SJSA1 (cell line): ENCODE results near the gene LEFTY1. TPM values are rescaled to one million over a fixed set of nuclear protein-coding genes. Genes with fewer than 3 reads are reported as not detected.
A peak's percentile ranks its signal among the peaks of the same experiment; 100 is the strongest.
"Not testable (repeated sequence)": the region's sequence is repeated elsewhere in the genome, so short reads cannot be mapped to it uniquely, and the experiment has no call there.

ENCODE experiments used
- DNase-seq, 2 experiments: peaks; one replicate each; pipeline ENCODE4 v3.0.0-alpha.2; 2015 to 2020; ENCODE audit warnings: low spot score in 2 of 2, low read depth in 1 of 2
- H3K27ac ChIP-seq: fragments of 250-450 bp; sonication (Bioruptor Pico); 2 replicates; pipeline ENCODE4 v1.5.1; 2020; ENCODE audit warnings: mild to moderate bottlenecking, moderate library complexity
- H3K27me3 ChIP-seq: fragments of 250-450 bp; sonication (Bioruptor Pico); replicated peaks from 2 replicates; pipeline ENCODE4 v1.5.1; 2020; ENCODE audit warnings: mild to moderate bottlenecking, moderate library complexity
- H3K36me3 ChIP-seq: fragments of 250-450 bp; sonication (Bioruptor Pico); 2 replicates; pipeline ENCODE4 v1.5.1; 2020; ENCODE audit warnings: mild to moderate bottlenecking
- H3K4me1 ChIP-seq: fragments of 250-450 bp; sonication (Bioruptor Pico); replicated peaks from 2 replicates; pipeline ENCODE4 v1.6.1; 2021; ENCODE audit warnings: mild to moderate bottlenecking
- H3K4me3 ChIP-seq: fragments of 250-450 bp; sonication (Bioruptor Pico); 2 replicates; pipeline ENCODE4 v1.5.1; 2020; ENCODE audit warnings: mild to moderate bottlenecking
- H3K9me3 ChIP-seq: fragments of 250-450 bp; sonication (Bioruptor Pico); replicated peaks from 2 replicates; pipeline ENCODE4 v1.5.1; 2020; ENCODE audit warnings: mild to moderate bottlenecking
- total RNA-seq: library from RNA; depleted of rRNA; stranded (reverse); fragments of >200 nt; shearing (Covaris generic); gene quantifications from 2 replicates; pipeline ENCODE4 v1.2.3, GENCODE V29; 2014

LEFTY1 gene
- total RNA-seq, 1 experiment from 2014 or later: not detected

- no peak overlapping the region for H3K4me3 ChIP-seq
- H3K36me3 ChIP-seq: no peaks in the 10 kb centered on the region
- no peak for DNase-seq
- no peaks in the 10 kb centered on the region for H3K27me3 ChIP-seq
- H3K27ac ChIP-seq: no peak overlapping the region
- no peaks in the 10 kb centered on the region for H3K9me3 ChIP-seq
- no peaks in the 10 kb centered on the region for H3K4me1 ChIP-seq
Observed at GRCh38 chr1:225889743-225890142, 797 bp upstream of the LEFTY1 start.

GRCh38 chr1:225888289-225888897, 553 bp downstream of the LEFTY1 start:
- H3K4me1 ChIP-seq: 0 out of 2 replicates have a peak, but pooled peaks cover under 1% of the 10 kb centered on the region
- no peaks in the 10 kb centered on the region for H3K27me3 ChIP-seq
- no peak overlapping the region for H3K27ac ChIP-seq
- DNase-seq: no peak
- no peak overlapping the region for H3K4me3 ChIP-seq
- H3K9me3 ChIP-seq: no peaks in the 10 kb centered on the region
- H3K36me3 ChIP-seq: no peaks in the 10 kb centered on the region

GRCh38 chr1:225887554-225888288, 1.2 kb downstream of the LEFTY1 start:
- H3K4me3 ChIP-seq, H3K9me3 ChIP-seq, H3K4me1 ChIP-seq, H3K27me3 ChIP-seq, H3K27ac ChIP-seq, DNase-seq, H3K36me3 ChIP-seq: not testable (repeated sequence)

GRCh38 chr1:225887030-225887314, 2.0 kb downstream of the LEFTY1 start:
- Histone ChIP-seq H3K27me3 (no peaks in the 10 kb centered on the region), H3K36me3 (peaks cover 3% of the 10 kb centered on the region), H3K4me1 (0 out of 2 replicates have a peak, but pooled peaks cover 4% of the 10 kb centered on the region), H3K4me3 (no peak overlapping the region), H3K9me3 (no peaks in the 10 kb centered on the region), H3K27ac (no peak overlapping the region)
- no peak for DNase-seq

GRCh38 chr1:225886159-225887029, 2.6 kb downstream of the LEFTY1 start:
- Histone ChIP-seq H3K27me3 (no peaks in the 10 kb centered on the region), H3K36me3 (peaks cover 4% of the 10 kb centered on the region), H3K4me3 (no peak overlapping the region), H3K27ac (no peak overlapping the region), H3K9me3 (no peaks in the 10 kb centered on the region), H3K4me1 (peaks cover 6% of the 10 kb centered on the region)
- DNase-seq: no peak

- DNase-seq: no peak
- H3K9me3 ChIP-seq: no peaks in the 10 kb centered on the region
- peaks cover 16% of the 10 kb centered on the region for H3K4me1 ChIP-seq
- H3K27me3 ChIP-seq: no peaks in the 10 kb centered on the region
- no peak overlapping the region for H3K4me3 ChIP-seq
- H3K36me3 ChIP-seq: peaks cover 6% of the 10 kb centered on the region
- H3K27ac ChIP-seq: no peak overlapping the region
Observed at GRCh38 chr1:225885336-225885735, 3.6 kb downstream of the LEFTY1 start.

- Histone ChIP-seq H3K27me3 (no peaks in the 10 kb centered on the region), H3K4me1 (peaks cover 16% of the 10 kb centered on the region), H3K27ac (no peak overlapping the region), H3K36me3 (peaks cover 12% of the 10 kb centered on the region), H3K9me3 (no peaks in the 10 kb centered on the region), H3K4me3 (peak overlapping the region; percentile 72; the same call in 1 of the 2 replicates)
- no peak for DNase-seq
Observed at GRCh38 chr1:225883616-225884265, 5.2 kb downstream of the LEFTY1 start.

GRCh38 chr1:225882694-225883615, 6.0 kb downstream of the LEFTY1 start:
- peak; percentile 62 to 72 for DNase-seq
- Histone ChIP-seq H3K4me3 (peak overlapping the region; percentile 72), H3K9me3 (no peaks in the 10 kb centered on the region), H3K36me3 (peaks cover 20% of the 10 kb centered on the region), H3K27ac (peak overlapping the region; percentile 69), H3K27me3 (no peaks in the 10 kb centered on the region), H3K4me1 (peaks cover 16% of the 10 kb centered on the region)

- DNase-seq: peak; percentile 86 to 95
- peak within 1 kb of the TSS; percentile 72 for H3K4me3 ChIP-seq
- H3K27me3 ChIP-seq: no peaks in the 10 kb centered on the region
- H3K9me3 ChIP-seq: no peaks in the 10 kb centered on the region
- H3K27ac ChIP-seq: peak within 1 kb of the TSS; percentile 69
- peaks cover 23% of the 10 kb centered on the region for H3K4me1 ChIP-seq
- H3K36me3 ChIP-seq: peaks cover 28% of the 10 kb centered on the region
Observed at GRCh38 chr1:225881959-225882693, 6.8 kb downstream of the LEFTY1 start, which contains the start of gene TMEM63A. TSS of gene TMEM63A (minus strand) at chr1:225882380. CDS start at chr1:225877580, 4,800 bp downstream.

- peaks cover 36% of the 10 kb centered on the region for H3K36me3 ChIP-seq
- peaks cover 23% of the 10 kb centered on the region for H3K4me1 ChIP-seq
- peak overlapping the region; percentile 69 for H3K27ac ChIP-seq
- H3K27me3 ChIP-seq: no peaks in the 10 kb centered on the region
- H3K4me3 ChIP-seq: peak overlapping the region; percentile 72
- no peaks in the 10 kb centered on the region for H3K9me3 ChIP-seq
- DNase-seq: peak; percentile 7 to 76
Observed at GRCh38 chr1:225881081-225881958, 7.6 kb downstream of the LEFTY1 start.

GRCh38 chr1:225880636-225881035, 8.3 kb downstream of the LEFTY1 start:
- Histone ChIP-seq H3K27ac (no peak overlapping the region; the same call in 1 of the 2 replicates), H3K9me3 (no peaks in the 10 kb centered on the region), H3K4me1 (peaks cover 23% of the 10 kb centered on the region), H3K36me3 (peaks cover 40% of the 10 kb centered on the region), H3K27me3 (no peaks in the 10 kb centered on the region), H3K4me3 (no peak overlapping the region)
- no peak for DNase-seq
